Gastroesophageal sphincter (tissue), 3 donors: ENCODE results near the gene NACA.

Source experiments
- CTCF ChIP-seq, 4 experiments: fragments of 200-600 bp in 2 of 4; fragments of 450-650 bp in 2 of 4; sonication (generic) in 1 of 4; IDR thresholded peaks; one replicate each; pipeline ENCODE4 v1.5.1; 2017 to 2019; ENCODE audit warnings: antibody characterized with exemption in 4 of 4, mild to moderate bottlenecking in 2 of 4, moderate library complexity in 2 of 4
- EP300 ChIP-seq: sonication (generic); formaldehyde crosslinking; IDR thresholded peaks from one replicate; pipeline ENCODE4 v1.6.1; 2017; ENCODE audit warnings: antibody characterized with exemption, mild to moderate bottlenecking
- POLR2A ChIP-seq, 2 donors: fragments of 450-650 bp; IDR thresholded peaks; one replicate each; pipeline ENCODE4 v1.6.1; 2017; ENCODE audit warnings: antibody characterized with exemption in 2 of 2, mild to moderate bottlenecking in 2 of 2, moderate library complexity in 1 of 2
- POLR2AphosphoS5 ChIP-seq: sonication (generic); formaldehyde crosslinking; IDR thresholded peaks from one replicate; pipeline ENCODE4 v1.6.1; 2017; ENCODE audit warnings: antibody characterized with exemption

GRCh38 chr12:56719056-56719455 is 6.0 kb downstream of the NACA start:
- no peak for TF ChIP-seq CTCF (IDR thresholded peaks at IDR 0.05)
- no peak for TF ChIP-seq POLR2AphosphoS5
- no peak for TF ChIP-seq EP300
- no peak for TF ChIP-seq POLR2A (IDR thresholded peaks at IDR 0.05)
